SH-SY5Y (cell line): ENCODE results near the gene PTPRM.

ENCODE experiments used
- GATA2 ChIP-seq: IDR thresholded peaks from 2 replicates; pipeline ENCODE4 v1.6.1; 2011; ENCODE audit warnings: mild to moderate bottlenecking, low read depth, low read length
- GATA3 ChIP-seq: IDR thresholded peaks from 2 replicates; pipeline ENCODE4 v1.6.1; 2011; ENCODE audit warnings: low read depth, mild to moderate bottlenecking, low read length, moderate library complexity

GRCh38 chr18:8052237-8052701 is 485.2 kb downstream of the PTPRM start:
- TF ChIP-seq GATA3 (no peak), GATA2 (no peak)
